Measurements from ENCODE around the gene SEPTIN14.
"Not testable (repeated sequence)": the region's sequence is repeated elsewhere in the genome, so short reads cannot be mapped to it uniquely, and the experiment has no call there.

The SEPTIN14 gene

GRCh38 chr7:55862652-55863051 is at the start of gene SEPTIN14:
TSS of gene SEPTIN14 (minus strand) at chr7:55862752. CDS start at chr7:55861996, 756 bp downstream.
- DNase-seq (ENCODE audit: low spot score) = not testable (repeated sequence)

GRCh38 chr7:55903985-55904759 is 41.6 kb upstream of the SEPTIN14 start:
- no peak for DNase-seq (ENCODE audit: low spot score)

- not testable (repeated sequence) for DNase-seq (ENCODE audit: low spot score)
Observed at GRCh38 chr7:55901059-55901458, 38.5 kb upstream of the SEPTIN14 start.

- DNase-seq (ENCODE audit: low spot score) = no peak
Observed at GRCh38 chr7:55898287-55898686, 35.7 kb upstream of the SEPTIN14 start.

- no peak for DNase-seq (ENCODE audit: low spot score)
Observed at GRCh38 chr7:55895021-55895420, 32.5 kb upstream of the SEPTIN14 start.

GRCh38 chr7:55893940-55894339 is 31.4 kb upstream of the SEPTIN14 start:
- no peak for DNase-seq (ENCODE audit: low spot score)

- DNase-seq (ENCODE audit: low spot score) = not testable (repeated sequence)
Observed at GRCh38 chr7:55888378-55888777, 25.8 kb upstream of the SEPTIN14 start.

GRCh38 chr7:55887821-55888247 is 25.3 kb upstream of the SEPTIN14 start:
- peak; percentile 16 for DNase-seq (ENCODE audit: low spot score)

- DNase-seq (ENCODE audit: low spot score) = no peak
Observed at GRCh38 chr7:55884321-55884720, 21.8 kb upstream of the SEPTIN14 start.

GRCh38 chr7:55878691-55879090 is 16.1 kb upstream of the SEPTIN14 start:
- no peak for DNase-seq (ENCODE audit: low spot score)

- no peak for DNase-seq (ENCODE audit: low spot score)
Observed at GRCh38 chr7:55877308-55877707, 14.8 kb upstream of the SEPTIN14 start.

GRCh38 chr7:55873765-55874164 is 11.2 kb upstream of the SEPTIN14 start:
- DNase-seq (ENCODE audit: low spot score) = no peak

- DNase-seq (ENCODE audit: low spot score) = no peak
Observed at GRCh38 chr7:55871932-55872485, 9.5 kb upstream of the SEPTIN14 start.

GRCh38 chr7:55868989-55869388 is 6.4 kb upstream of the SEPTIN14 start:
- not testable (repeated sequence) for DNase-seq (ENCODE audit: low spot score)

- DNase-seq (ENCODE audit: low spot score) = not testable (repeated sequence)
Observed at GRCh38 chr7:55845164-55845563, 17.4 kb downstream of the SEPTIN14 start.

- no peak for DNase-seq (ENCODE audit: low spot score)
Observed at GRCh38 chr7:55838595-55838994, 24.0 kb downstream of the SEPTIN14 start.

- no peak for DNase-seq (ENCODE audit: low spot score)
Observed at GRCh38 chr7:55827577-55827976, 35.0 kb downstream of the SEPTIN14 start.

GRCh38 chr7:55818686-55819085 is 43.9 kb downstream of the SEPTIN14 start:
- no peak for DNase-seq (ENCODE audit: low spot score)

- DNase-seq (ENCODE audit: low spot score) = not testable (repeated sequence)
Observed at GRCh38 chr7:55797260-55797659, 65.3 kb downstream of the SEPTIN14 start.

- DNase-seq (ENCODE audit: low spot score) = no peak
Observed at GRCh38 chr7:55794527-55794926, 68.0 kb downstream of the SEPTIN14 start.

GRCh38 chr7:55792048-55792447 is 70.5 kb downstream of the SEPTIN14 start:
- DNase-seq (ENCODE audit: low spot score) = no peak

GRCh38 chr7:55787796-55788195 is 74.8 kb downstream of the SEPTIN14 start:
- no peak for DNase-seq (ENCODE audit: low spot score)

- no peak for DNase-seq (ENCODE audit: low spot score)
Observed at GRCh38 chr7:55786901-55787300, 75.7 kb downstream of the SEPTIN14 start.

GRCh38 chr7:55785444-55785843 is 77.1 kb downstream of the SEPTIN14 start:
- DNase-seq (ENCODE audit: low spot score) = not testable (repeated sequence)
